Kidney epithelial cell (primary cell): ENCODE results near the gene GPR157. TPM values are rescaled to one million over a fixed set of nuclear protein-coding genes. Genes with fewer than 3 reads are reported as not detected.
"Not testable (repeated sequence)": the region's sequence is repeated elsewhere in the genome, so short reads cannot be mapped to it uniquely, and the experiment has no call there.

Experiments
- DNase-seq: peaks from one replicate; pipeline ENCODE4 v3.0.0-alpha.2; 2010; ENCODE audit warnings: low read depth
- H3K27me3 ChIP-seq: 2 replicates; pipeline ENCODE4 v1.6.0; 2011; ENCODE audit warnings: low read length; ENCODE audit not compliant: control insufficient read depth, insufficient read depth
- H3K36me3 ChIP-seq: 2 replicates; pipeline ENCODE4 v1.5.1; 2011; ENCODE audit warnings: low read length; ENCODE audit not compliant: control insufficient read depth, insufficient read depth
- H3K4me3 ChIP-seq: 2 replicates; pipeline ENCODE4 v1.5.1; 2011; ENCODE audit warnings: low read depth, mild to moderate bottlenecking, control low read depth, low read length
- CTCF ChIP-seq: IDR thresholded peaks from 2 replicates; pipeline ENCODE4 v1.5.1; 2011; ENCODE audit warnings: mild to moderate bottlenecking, moderate library complexity, low read length, control low read depth, inconsistent platforms; ENCODE audit not compliant: insufficient read depth, poor library complexity, severe bottlenecking
- total RNA-seq: library from RNA; depleted of rRNA; stranded (reverse); fragments of >200 nt; gene quantifications from 2 replicates; pipeline ENCODE4 v1.2.3, GENCODE V29; 2015

GPR157 gene
- total RNA-seq, 1 donor from 2014 or later, result 6.4 TPM

DNA sequence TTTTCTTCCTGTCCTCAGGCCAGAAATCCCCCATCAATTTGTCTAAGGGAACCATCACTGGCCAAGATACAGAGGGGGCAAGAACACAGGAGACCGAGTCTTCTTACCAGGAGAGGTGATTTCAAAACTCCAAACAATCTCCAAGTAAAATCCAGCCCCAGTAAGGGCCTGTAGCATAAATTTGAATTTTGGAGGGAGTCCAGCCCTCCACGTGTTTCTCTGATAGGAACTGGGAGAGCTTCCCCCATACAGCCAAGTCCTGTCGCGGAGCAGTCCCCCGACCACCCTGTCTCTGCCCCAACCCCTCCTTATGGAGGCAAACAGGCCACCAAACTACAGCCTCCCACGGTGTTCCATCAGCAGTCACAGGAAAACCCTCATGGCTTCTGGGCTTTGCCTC, 32.4 kb upstream of the GPR157 start:
- no peaks in the 10 kb centered on the region for H3K36me3 ChIP-seq
- DNase-seq, result no peak
- TF ChIP-seq CTCF, result no peak
- no peaks in the 10 kb centered on the region for H3K27me3 ChIP-seq
- no peak overlapping the region for H3K4me3 ChIP-seq

- no peaks in the 10 kb centered on the region for H3K36me3 ChIP-seq
- no peak overlapping the region for H3K4me3 ChIP-seq
- no peak for TF ChIP-seq CTCF
- no peaks in the 10 kb centered on the region for H3K27me3 ChIP-seq
- no peak for DNase-seq
Measured at GRCh38 chr1:9160079-9160717, 31.3 kb upstream of the GPR157 start.

GRCh38 chr1:9155879-9156278, 27.0 kb upstream of the GPR157 start:
- TF ChIP-seq CTCF, result no peak
- Histone ChIP-seq H3K4me3 (no peak overlapping the region), H3K36me3 (no peaks in the 10 kb centered on the region), H3K27me3 (no peaks in the 10 kb centered on the region)
- DNase-seq, result no peak

DNA sequence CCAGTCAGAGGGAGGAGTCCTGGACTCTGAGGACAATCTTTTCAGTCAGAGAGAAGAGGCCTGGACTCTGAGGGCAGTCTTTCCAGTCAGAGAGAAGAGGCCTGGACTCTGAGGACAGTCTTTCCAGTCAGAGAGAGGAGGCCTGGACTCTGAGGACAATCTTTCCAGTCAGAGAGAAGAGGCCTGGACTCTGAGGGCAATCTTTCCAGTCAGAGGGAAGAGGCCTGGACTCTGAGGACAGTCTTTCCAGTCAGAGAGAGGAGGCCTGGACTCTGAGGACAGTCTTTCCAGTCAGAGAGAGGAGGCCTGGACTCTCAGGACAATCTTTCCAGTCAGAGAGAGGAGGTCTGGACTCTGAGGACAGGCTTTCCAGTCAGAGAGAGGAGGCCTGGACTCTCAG, 26.5 kb upstream of the GPR157 start:
- H3K4me3 ChIP-seq, H3K27me3 ChIP-seq, H3K36me3 ChIP-seq, DNase-seq: not testable (repeated sequence)

- Histone ChIP-seq H3K4me3 (no peak overlapping the region), H3K36me3 (no peaks in the 10 kb centered on the region), H3K27me3 (no peaks in the 10 kb centered on the region)
- no peak for TF ChIP-seq CTCF
- no peak for DNase-seq
Measured at GRCh38 chr1:9153152-9153551, 24.2 kb upstream of the GPR157 start.

GRCh38 chr1:9152535-9152934, 23.6 kb upstream of the GPR157 start:
- Histone ChIP-seq H3K4me3 (no peak overlapping the region), H3K36me3 (no peaks in the 10 kb centered on the region), H3K27me3 (no peaks in the 10 kb centered on the region)
- no peak for DNase-seq
- TF ChIP-seq CTCF, result no peak
